ENCODE measurements around the gene CEP57L1.

CEP57L1 gene

GRCh38 chr6:109056661-109057060 lies 38.6 kb upstream of the CEP57L1 start:
- H3K27me3 ChIP-seq (replicated peaks; ENCODE audit: control insufficient read depth, insufficient read depth, low read length) = no peaks in the 10 kb centered on the region
- peaks cover 65% of the 10 kb centered on the region for H3K4me1 ChIP-seq (ENCODE audit: control insufficient read depth, insufficient read depth, low read length)
- no peak overlapping the region for H3K9ac ChIP-seq (ENCODE audit: low read length)
- H3K4me3 ChIP-seq (ENCODE audit: low read length) = peak overlapping the region; percentile 55
- H3K9me3 ChIP-seq (ENCODE audit: control insufficient read depth, low read length) = no peaks in the 10 kb centered on the region
- DNase-seq (ENCODE audit: low read depth) = no peak
- H3K36me3 ChIP-seq (ENCODE audit: control insufficient read depth, insufficient read depth, low read length, severe bottlenecking) = no peaks in the 10 kb centered on the region

- DNase-seq (ENCODE audit: low read depth) = no peak
- H3K9ac ChIP-seq (ENCODE audit: low read length) = no peak overlapping the region
- peaks cover 57% of the 10 kb centered on the region for H3K4me1 ChIP-seq (ENCODE audit: control insufficient read depth, insufficient read depth, low read length)
- no peak overlapping the region for H3K4me3 ChIP-seq (ENCODE audit: low read length)
- no peaks in the 10 kb centered on the region for H3K36me3 ChIP-seq (ENCODE audit: control insufficient read depth, insufficient read depth, low read length, severe bottlenecking)
- no peaks in the 10 kb centered on the region for H3K27me3 ChIP-seq (replicated peaks; ENCODE audit: control insufficient read depth, insufficient read depth, low read length)
- no peaks in the 10 kb centered on the region for H3K9me3 ChIP-seq (ENCODE audit: control insufficient read depth, low read length)
Measured at GRCh38 chr6:109058620-109059019, 36.7 kb upstream of the CEP57L1 start.

- Histone ChIP-seq H3K9me3 (ENCODE audit: control insufficient read depth, low read length) (no peaks in the 10 kb centered on the region), H3K4me3 (ENCODE audit: low read length) (peak overlapping the region; percentile 63), H3K4me1 (ENCODE audit: control insufficient read depth, insufficient read depth, low read length) (peaks cover 57% of the 10 kb centered on the region), H3K36me3 (ENCODE audit: control insufficient read depth, insufficient read depth, low read length, severe bottlenecking) (no peaks in the 10 kb centered on the region), H3K9ac (ENCODE audit: low read length) (no peak overlapping the region), H3K27me3 (replicated peaks; ENCODE audit: control insufficient read depth, insufficient read depth, low read length) (no peaks in the 10 kb centered on the region)
- peak; percentile 72 for DNase-seq (ENCODE audit: low read depth)
Measured at GRCh38 chr6:109059153-109059552, 36.2 kb upstream of the CEP57L1 start.

GRCh38 chr6:109059571-109060021 lies 35.7 kb upstream of the CEP57L1 start:
- peaks cover 54% of the 10 kb centered on the region for H3K4me1 ChIP-seq (ENCODE audit: control insufficient read depth, insufficient read depth, low read length)
- H3K9ac ChIP-seq (ENCODE audit: low read length) = peak overlapping the region; percentile 47
- no peaks in the 10 kb centered on the region for H3K36me3 ChIP-seq (ENCODE audit: control insufficient read depth, insufficient read depth, low read length, severe bottlenecking)
- no peaks in the 10 kb centered on the region for H3K27me3 ChIP-seq (replicated peaks; ENCODE audit: control insufficient read depth, insufficient read depth, low read length)
- H3K4me3 ChIP-seq (ENCODE audit: low read length) = peak overlapping the region; percentile 63
- no peaks in the 10 kb centered on the region for H3K9me3 ChIP-seq (ENCODE audit: control insufficient read depth, low read length)
- DNase-seq (ENCODE audit: low read depth) = peak; percentile 60

- Histone ChIP-seq H3K4me1 (ENCODE audit: control insufficient read depth, insufficient read depth, low read length) (peaks cover 45% of the 10 kb centered on the region), H3K9me3 (ENCODE audit: control insufficient read depth, low read length) (no peaks in the 10 kb centered on the region), H3K9ac (ENCODE audit: low read length) (no peak overlapping the region), H3K27me3 (replicated peaks; ENCODE audit: control insufficient read depth, insufficient read depth, low read length) (no peaks in the 10 kb centered on the region), H3K36me3 (ENCODE audit: control insufficient read depth, insufficient read depth, low read length, severe bottlenecking) (no peaks in the 10 kb centered on the region), H3K4me3 (ENCODE audit: low read length) (peak overlapping the region; percentile 63)
- no peak for DNase-seq (ENCODE audit: low read depth)
Measured at GRCh38 chr6:109060571-109060970, 34.7 kb upstream of the CEP57L1 start.

- H3K9me3 ChIP-seq (ENCODE audit: control insufficient read depth, low read length) = no peaks in the 10 kb centered on the region
- DNase-seq (ENCODE audit: low read depth) = no peak
- H3K27me3 ChIP-seq (replicated peaks; ENCODE audit: control insufficient read depth, insufficient read depth, low read length) = no peaks in the 10 kb centered on the region
- H3K9ac ChIP-seq (ENCODE audit: low read length) = no peak overlapping the region
- no peaks in the 10 kb centered on the region for H3K36me3 ChIP-seq (ENCODE audit: control insufficient read depth, insufficient read depth, low read length, severe bottlenecking)
- H3K4me1 ChIP-seq (ENCODE audit: control insufficient read depth, insufficient read depth, low read length) = peaks cover 30% of the 10 kb centered on the region
- H3K4me3 ChIP-seq (ENCODE audit: low read length) = no peak overlapping the region
Measured at GRCh38 chr6:109062216-109062615, 33.1 kb upstream of the CEP57L1 start.

GRCh38 chr6:109062767-109063352 lies 32.4 kb upstream of the CEP57L1 start:
- H3K27me3 ChIP-seq (replicated peaks; ENCODE audit: control insufficient read depth, insufficient read depth, low read length) = no peaks in the 10 kb centered on the region
- peaks cover 25% of the 10 kb centered on the region for H3K4me1 ChIP-seq (ENCODE audit: control insufficient read depth, insufficient read depth, low read length)
- no peak for DNase-seq (ENCODE audit: low read depth)
- no peak overlapping the region for H3K4me3 ChIP-seq (ENCODE audit: low read length)
- no peaks in the 10 kb centered on the region for H3K36me3 ChIP-seq (ENCODE audit: control insufficient read depth, insufficient read depth, low read length, severe bottlenecking)
- no peak overlapping the region for H3K9ac ChIP-seq (ENCODE audit: low read length)
- H3K9me3 ChIP-seq (ENCODE audit: control insufficient read depth, low read length) = no peaks in the 10 kb centered on the region

- Histone ChIP-seq H3K9ac (ENCODE audit: low read length) (no peak overlapping the region), H3K4me3 (ENCODE audit: low read length) (no peak overlapping the region), H3K36me3 (ENCODE audit: control insufficient read depth, insufficient read depth, low read length, severe bottlenecking) (no peaks in the 10 kb centered on the region), H3K9me3 (ENCODE audit: control insufficient read depth, low read length) (no peaks in the 10 kb centered on the region), H3K4me1 (ENCODE audit: control insufficient read depth, insufficient read depth, low read length) (peaks cover 16% of the 10 kb centered on the region), H3K27me3 (replicated peaks; ENCODE audit: control insufficient read depth, insufficient read depth, low read length) (no peaks in the 10 kb centered on the region)
- peak; percentile 22 for DNase-seq (ENCODE audit: low read depth)
Measured at GRCh38 chr6:109069746-109070145, 25.6 kb upstream of the CEP57L1 start.

GRCh38 chr6:109071125-109071917 lies 24.0 kb upstream of the CEP57L1 start:
- H3K4me3 ChIP-seq (ENCODE audit: low read length) = no peak overlapping the region
- peaks cover 24% of the 10 kb centered on the region for H3K4me1 ChIP-seq (ENCODE audit: control insufficient read depth, insufficient read depth, low read length)
- no peaks in the 10 kb centered on the region for H3K27me3 ChIP-seq (replicated peaks; ENCODE audit: control insufficient read depth, insufficient read depth, low read length)
- H3K36me3 ChIP-seq (ENCODE audit: control insufficient read depth, insufficient read depth, low read length, severe bottlenecking) = no peaks in the 10 kb centered on the region
- peak overlapping the region; percentile 4 for H3K9ac ChIP-seq (ENCODE audit: low read length)
- no peak for DNase-seq (ENCODE audit: low read depth)
- H3K9me3 ChIP-seq (ENCODE audit: control insufficient read depth, low read length) = no peaks in the 10 kb centered on the region

GRCh38 chr6:109073344-109074132 lies 21.8 kb upstream of the CEP57L1 start:
- Histone ChIP-seq H3K9ac (ENCODE audit: low read length) (peak overlapping the region; percentile 29), H3K4me1 (ENCODE audit: control insufficient read depth, insufficient read depth, low read length) (peaks cover 27% of the 10 kb centered on the region), H3K9me3 (ENCODE audit: control insufficient read depth, low read length) (no peaks in the 10 kb centered on the region), H3K4me3 (ENCODE audit: low read length) (no peak overlapping the region), H3K27me3 (replicated peaks; ENCODE audit: control insufficient read depth, insufficient read depth, low read length) (no peaks in the 10 kb centered on the region), H3K36me3 (ENCODE audit: control insufficient read depth, insufficient read depth, low read length, severe bottlenecking) (no peaks in the 10 kb centered on the region)
- peak; percentile 93 for DNase-seq (ENCODE audit: low read depth)

- no peak for DNase-seq (ENCODE audit: low read depth)
- Histone ChIP-seq H3K4me1 (ENCODE audit: control insufficient read depth, insufficient read depth, low read length) (peaks cover 27% of the 10 kb centered on the region), H3K9ac (ENCODE audit: low read length) (no peak overlapping the region)
Measured at GRCh38 chr6:109074133-109074415, 21.2 kb upstream of the CEP57L1 start.

More at GRCh38 chr6:109074133-109074415, 21.2 kb upstream of the CEP57L1 start:
- Histone ChIP-seq H3K36me3 (ENCODE audit: control insufficient read depth, insufficient read depth, low read length, severe bottlenecking) (no peaks in the 10 kb centered on the region), H3K27me3 (replicated peaks; ENCODE audit: control insufficient read depth, insufficient read depth, low read length) (no peaks in the 10 kb centered on the region), H3K4me3 (ENCODE audit: low read length) (no peak overlapping the region), H3K9me3 (ENCODE audit: control insufficient read depth, low read length) (no peaks in the 10 kb centered on the region)

Measured in adipocyte (in vitro differentiated cells).